Measurements from ENCODE around the gene TPMT. TPM values are rescaled to one million over a fixed set of nuclear protein-coding genes. Genes with fewer than 3 reads are reported as not detected.

TPMT gene
- total RNA-seq, 1 experiment from 2014 or later = 13.3 TPM

DNA sequence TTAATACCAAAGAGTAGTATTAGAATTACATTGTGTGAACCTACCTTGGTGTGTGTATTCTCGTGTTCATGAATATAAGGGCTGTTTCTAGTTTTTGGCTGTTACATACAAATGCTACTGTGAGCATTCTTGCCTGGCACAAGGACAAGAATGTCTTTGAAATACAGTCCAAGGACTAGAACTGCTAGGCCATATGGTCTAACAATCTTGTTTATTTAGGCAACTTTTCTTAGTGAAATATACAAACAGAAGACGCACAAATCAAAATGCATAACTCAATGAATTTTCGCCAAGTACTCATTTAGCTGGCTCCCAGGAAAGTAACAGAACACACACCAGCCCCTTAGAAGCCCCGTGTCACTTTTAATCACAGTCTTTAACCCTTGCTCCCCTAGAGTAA is 28.9 kb upstream of the TPMT start:
- Histone ChIP-seq H3K79me2 (ENCODE audit: insufficient read depth, low read length) (no peaks in the 10 kb centered on the region), H3K27ac (ENCODE audit: insufficient read length, low read depth, low read length) (no peak overlapping the region), H2BK15ac (ENCODE audit: low read depth, low read length) (no peak overlapping the region), H2BK12ac (ENCODE audit: insufficient read length, low read depth, low read length) (no peak overlapping the region), H3K14ac (ENCODE audit: insufficient read depth, low read length) (no peak overlapping the region), H3T11ph (ENCODE audit: low read length) (no peak overlapping the region), H2BK20ac (ENCODE audit: low read depth, low read length, poor library complexity, severe bottlenecking) (no peak overlapping the region), H3K4ac (ENCODE audit: low read depth, low read length) (no peak overlapping the region), H3K56ac (ENCODE audit: insufficient read length, low read depth, low read length) (no peak overlapping the region), H3K9ac (ENCODE audit: extremely low read depth, insufficient read length, low read length) (no peak overlapping the region), H2BK120ac (ENCODE audit: low read depth, low read length, poor library complexity, severe bottlenecking) (no peak overlapping the region), H4K20me1 (ENCODE audit: control insufficient read depth, insufficient read depth, insufficient read length) (no peaks in the 10 kb centered on the region), H3K79me1 (ENCODE audit: insufficient read depth, low read depth, low read length, poor library complexity, severe bottlenecking) (no peaks in the 10 kb centered on the region), H2AK5ac (ENCODE audit: insufficient read length, low read length) (no peak overlapping the region), H4K91ac (ENCODE audit: insufficient read length, low read depth, low read length) (no peak overlapping the region), H2AFZ (ENCODE audit: low read length) (no peak overlapping the region), H3K18ac (ENCODE audit: insufficient read length, low read depth, low read length) (no peak overlapping the region), H2BK5ac (ENCODE audit: insufficient read length, low read length) (no peak overlapping the region), H3K23me2 (ENCODE audit: insufficient read length, low read depth, low read length, poor library complexity, severe bottlenecking) (no peaks in the 10 kb centered on the region), H3K9me3 (ENCODE audit: control insufficient read depth, low read depth, low read length) (no peaks in the 10 kb centered on the region), H3K27me3 (ENCODE audit: insufficient read depth, low read length) (no peaks in the 10 kb centered on the region), H3K4me2 (ENCODE audit: insufficient read depth, insufficient read length, low read length) (no peak overlapping the region), H4K5ac (ENCODE audit: insufficient read length, low read depth, low read length) (no peak overlapping the region), H3K4me1 (ENCODE audit: insufficient read depth, low read length) (peaks cover 7% of the 10 kb centered on the region; the same call in 1 of the 2 replicates), H3K23ac (ENCODE audit: insufficient read length, low read depth, low read length) (no peak overlapping the region), H4K8ac (replicated peaks; ENCODE audit: insufficient read length, low read depth, low read length) (no peak overlapping the region)
- no CpG with 5 or more reads among the region's 4 CpGs for WGBS (ENCODE audit: extremely low coverage, insufficient read length, low lambda C conversion rate)
- TF ChIP-seq, protein P1, sequence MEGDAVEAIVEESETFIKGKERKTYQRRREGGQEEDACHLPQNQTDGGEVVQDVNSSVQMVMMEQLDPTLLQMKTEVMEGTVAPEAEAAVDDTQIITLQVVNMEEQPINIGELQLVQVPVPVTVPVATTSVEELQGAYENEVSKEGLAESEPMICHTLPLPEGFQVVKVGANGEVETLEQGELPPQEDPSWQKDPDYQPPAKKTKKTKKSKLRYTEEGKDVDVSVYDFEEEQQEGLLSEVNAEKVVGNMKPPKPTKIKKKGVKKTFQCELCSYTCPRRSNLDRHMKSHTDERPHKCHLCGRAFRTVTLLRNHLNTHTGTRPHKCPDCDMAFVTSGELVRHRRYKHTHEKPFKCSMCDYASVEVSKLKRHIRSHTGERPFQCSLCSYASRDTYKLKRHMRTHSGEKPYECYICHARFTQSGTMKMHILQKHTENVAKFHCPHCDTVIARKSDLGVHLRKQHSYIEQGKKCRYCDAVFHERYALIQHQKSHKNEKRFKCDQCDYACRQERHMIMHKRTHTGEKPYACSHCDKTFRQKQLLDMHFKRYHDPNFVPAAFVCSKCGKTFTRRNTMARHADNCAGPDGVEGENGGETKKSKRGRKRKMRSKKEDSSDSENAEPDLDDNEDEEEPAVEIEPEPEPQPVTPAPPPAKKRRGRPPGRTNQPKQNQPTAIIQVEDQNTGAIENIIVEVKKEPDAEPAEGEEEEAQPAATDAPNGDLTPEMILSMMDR (conservative IDR thresholded peaks at IDR 0.05) = no peak
- H3K4me3 Mint-ChIP-seq = no peak overlapping the region
- DNase-seq = no peak
- H3K27me3 Mint-ChIP-seq (ENCODE audit: low read depth) = no peaks in the 10 kb centered on the region
- no peaks in the 10 kb centered on the region for H3K9me3 Mint-ChIP-seq
- H3K36me3 Mint-ChIP-seq (ENCODE audit: insufficient read depth in 1 of 3, low read depth in 3 of 3) = peaks cover 0 to 18% (median 5%) of the 10 kb centered on the region in 3 experiments; a peak in 6 of 7 replicates
- H3K27ac Mint-ChIP-seq = 0 out of 7 replicates have a peak overlapping the region, but pooled peaks of 1 of the 3 experiments have one; percentile 28
- H3K4me1 Mint-ChIP-seq = peaks cover 38 to 47% of the 10 kb centered on the region in 2 experiments
